GM19238 (cell line): Measurements from ENCODE around the gene STAG1.
"Not testable (repeated sequence)": the region's sequence is repeated elsewhere in the genome, so short reads cannot be mapped to it uniquely, and the experiment has no call there.

Source experiments
- DNase-seq: peaks from one replicate; pipeline ENCODE4 v3.0.0; 2011; ENCODE audit warnings: low spot score; ENCODE audit not compliant: insufficient read length

The STAG1 gene

GRCh38 chr3:136514533-136514932, 237.6 kb downstream of the STAG1 start:
- not testable (repeated sequence) for DNase-seq

GRCh38 chr3:136513367-136513766, 238.8 kb downstream of the STAG1 start:
- no peak for DNase-seq

GRCh38 chr3:136512381-136512780, 239.8 kb downstream of the STAG1 start:
- DNase-seq, result no peak

GRCh38 chr3:136505676-136506075, 246.5 kb downstream of the STAG1 start:
- DNase-seq, result no peak

GRCh38 chr3:136503056-136503455, 249.1 kb downstream of the STAG1 start:
- no peak for DNase-seq

GRCh38 chr3:136498919-136499447, 253.2 kb downstream of the STAG1 start:
- no peak for DNase-seq

GRCh38 chr3:136495213-136495612, 257.0 kb downstream of the STAG1 start:
- no peak for DNase-seq

- DNase-seq, result no peak
Observed at GRCh38 chr3:136490646-136491405, 261.4 kb downstream of the STAG1 start.

GRCh38 chr3:136485777-136486176, 266.4 kb downstream of the STAG1 start:
- no peak for DNase-seq

- DNase-seq, result no peak
Observed at GRCh38 chr3:136476280-136476679, 275.9 kb downstream of the STAG1 start.

- DNase-seq, result not testable (repeated sequence)
Observed at GRCh38 chr3:136474876-136475275, 277.3 kb downstream of the STAG1 start.

GRCh38 chr3:136473716-136474326, 278.4 kb downstream of the STAG1 start:
- DNase-seq, result no peak

- no peak for DNase-seq
Observed at GRCh38 chr3:136465296-136465695, 286.9 kb downstream of the STAG1 start.

- DNase-seq, result no peak
Observed at GRCh38 chr3:136464502-136464901, 287.7 kb downstream of the STAG1 start.

- DNase-seq, result no peak
Observed at GRCh38 chr3:136463170-136463569, 289.0 kb downstream of the STAG1 start.

- no peak for DNase-seq
Observed at GRCh38 chr3:136457793-136458192, 294.4 kb downstream of the STAG1 start.

- no peak for DNase-seq
Observed at GRCh38 chr3:136456196-136456595, 296.0 kb downstream of the STAG1 start.

- no peak for DNase-seq
Observed at GRCh38 chr3:136444581-136444980, 307.6 kb downstream of the STAG1 start.

- DNase-seq, result no peak
Observed at GRCh38 chr3:136437043-136437442, 315.1 kb downstream of the STAG1 start.

GRCh38 chr3:136434429-136434828, 317.7 kb downstream of the STAG1 start:
- DNase-seq, result no peak

- no peak for DNase-seq
Observed at GRCh38 chr3:136432685-136433084, 319.5 kb downstream of the STAG1 start.

- DNase-seq, result no peak
Observed at GRCh38 chr3:136428167-136428566, 324.0 kb downstream of the STAG1 start.

- no peak for DNase-seq
Observed at GRCh38 chr3:136427236-136427635, 324.9 kb downstream of the STAG1 start.
